ENCODE data around the gene ZNF722. TPM values are rescaled to one million over a fixed set of nuclear protein-coding genes. Genes with fewer than 3 reads are reported as not detected.
"Not testable (repeated sequence)": the region's sequence is repeated elsewhere in the genome, so short reads cannot be mapped to it uniquely, and the experiment has no call there.

Gene ZNF722
- not detected in 3 replicates for total RNA-seq
- long read RNA-seq, result 0 reads

DNA sequence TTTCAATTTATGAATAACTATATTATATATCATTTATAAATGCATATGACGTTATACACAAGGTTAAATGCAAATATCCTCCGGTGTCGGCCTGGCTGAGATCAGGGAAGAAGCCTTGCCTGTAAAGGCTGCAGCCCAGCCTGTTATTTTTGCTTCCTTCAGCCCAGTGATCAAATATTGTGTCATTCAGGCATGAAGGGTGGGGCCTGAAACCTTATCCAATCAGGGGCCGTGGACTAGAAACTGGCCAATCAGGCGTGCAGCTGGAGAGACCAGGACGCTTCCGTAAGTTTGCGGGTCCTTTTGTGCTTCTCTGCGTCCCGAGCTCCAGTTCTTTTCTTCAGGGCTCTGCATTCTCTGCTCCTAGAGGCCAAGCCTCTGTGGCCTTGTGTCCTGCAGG, at the start of gene ZNF722:
TSS of gene ZNF722 (plus strand) at position 301 of the 400 bp plus-strand sequence. CDS start 113 bp downstream, outside the sequence.
- TF ChIP-seq, protein P1, sequence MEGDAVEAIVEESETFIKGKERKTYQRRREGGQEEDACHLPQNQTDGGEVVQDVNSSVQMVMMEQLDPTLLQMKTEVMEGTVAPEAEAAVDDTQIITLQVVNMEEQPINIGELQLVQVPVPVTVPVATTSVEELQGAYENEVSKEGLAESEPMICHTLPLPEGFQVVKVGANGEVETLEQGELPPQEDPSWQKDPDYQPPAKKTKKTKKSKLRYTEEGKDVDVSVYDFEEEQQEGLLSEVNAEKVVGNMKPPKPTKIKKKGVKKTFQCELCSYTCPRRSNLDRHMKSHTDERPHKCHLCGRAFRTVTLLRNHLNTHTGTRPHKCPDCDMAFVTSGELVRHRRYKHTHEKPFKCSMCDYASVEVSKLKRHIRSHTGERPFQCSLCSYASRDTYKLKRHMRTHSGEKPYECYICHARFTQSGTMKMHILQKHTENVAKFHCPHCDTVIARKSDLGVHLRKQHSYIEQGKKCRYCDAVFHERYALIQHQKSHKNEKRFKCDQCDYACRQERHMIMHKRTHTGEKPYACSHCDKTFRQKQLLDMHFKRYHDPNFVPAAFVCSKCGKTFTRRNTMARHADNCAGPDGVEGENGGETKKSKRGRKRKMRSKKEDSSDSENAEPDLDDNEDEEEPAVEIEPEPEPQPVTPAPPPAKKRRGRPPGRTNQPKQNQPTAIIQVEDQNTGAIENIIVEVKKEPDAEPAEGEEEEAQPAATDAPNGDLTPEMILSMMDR (IDR thresholded peaks at IDR 0.05), result no peak
- no peak within 1 kb of the TSS for H3K27ac Mint-ChIP-seq (ENCODE audit: unreplicated experiment)

DNA sequence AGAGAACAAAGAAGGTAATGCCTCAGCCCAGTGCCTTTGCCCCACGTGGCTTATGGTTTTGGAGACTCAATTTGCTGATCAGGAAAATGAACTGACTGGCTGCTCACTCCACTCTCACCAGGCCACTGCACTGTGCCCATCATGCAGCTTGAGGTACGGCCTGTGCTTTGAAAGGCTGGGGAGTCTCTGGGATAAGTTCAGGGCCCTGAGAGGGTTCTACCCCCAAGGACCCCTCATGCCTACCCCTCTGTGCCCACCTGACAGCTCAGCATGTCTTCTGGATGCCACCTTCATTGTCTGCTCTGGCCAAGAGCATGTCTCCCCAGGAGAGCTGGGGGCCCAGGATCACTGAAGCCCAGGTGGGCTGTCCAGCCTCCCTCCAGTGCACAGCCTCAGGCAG, 45.5 kb upstream of the ZNF722 start:
- no peak for DNase-seq (ENCODE audit: low spot score)
- H3K9me3 Mint-ChIP-seq (ENCODE audit: low read depth), result peaks cover 62% of the 10 kb centered on the region

More for the DNA sequence above, at the start of gene ZNF722:
- Mint-ChIP-seq H3K9me3 (ENCODE audit: low read depth) (peaks cover 47% of the 10 kb centered on the region), H3K4me3 (ENCODE audit: unreplicated experiment) (no peak within 1 kb of the TSS), H3K27me3 (ENCODE audit: low read depth) (no peaks in the 10 kb centered on the region), H3K36me3 (ENCODE audit: low read depth) (peaks cover 3% of the 10 kb centered on the region), H3K4me1 (ENCODE audit: low read depth) (no peaks in the 10 kb centered on the region)
- no peak for DNase-seq (ENCODE audit: low spot score)

DNA sequence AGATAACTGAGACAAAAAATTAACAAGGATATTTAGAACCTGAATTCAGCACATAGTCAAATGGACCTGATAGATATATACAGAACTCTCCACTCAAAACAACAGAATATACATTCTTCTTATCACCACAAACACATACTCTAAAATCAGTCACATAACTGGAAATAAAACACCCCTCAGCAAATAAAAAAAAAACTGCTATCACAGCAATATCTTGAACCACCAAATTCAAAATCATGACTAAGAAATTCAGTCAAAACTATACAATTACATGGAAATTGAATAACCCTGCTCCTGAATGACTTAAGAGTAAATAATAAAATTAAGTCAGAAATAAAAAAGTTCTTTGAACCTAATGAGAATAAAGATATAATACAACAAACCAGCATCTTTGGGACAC, 30.0 kb upstream of the ZNF722 start:
- H3K27me3 Mint-ChIP-seq (ENCODE audit: low read depth), result no peaks in the 10 kb centered on the region
- no peak overlapping the region for H3K4me3 Mint-ChIP-seq (ENCODE audit: unreplicated experiment)
- peaks cover 37% of the 10 kb centered on the region for H3K9me3 Mint-ChIP-seq (ENCODE audit: low read depth)
- H3K4me1 Mint-ChIP-seq (ENCODE audit: low read depth), result no peaks in the 10 kb centered on the region
- TF ChIP-seq, protein P1 (IDR thresholded peaks at IDR 0.05), result no peak
- DNase-seq (ENCODE audit: low spot score), result no peak
- no peak overlapping the region for H3K27ac Mint-ChIP-seq (ENCODE audit: unreplicated experiment)
- H3K36me3 Mint-ChIP-seq (ENCODE audit: low read depth), result peaks cover 3% of the 10 kb centered on the region

More for the DNA sequence above, 45.5 kb upstream of the ZNF722 start:
- TF ChIP-seq, protein P1 (IDR thresholded peaks at IDR 0.05), result no peak
- Mint-ChIP-seq H3K4me3 (ENCODE audit: unreplicated experiment) (no peak overlapping the region), H3K27ac (ENCODE audit: unreplicated experiment) (no peak overlapping the region), H3K27me3 (ENCODE audit: low read depth) (no peaks in the 10 kb centered on the region), H3K36me3 (ENCODE audit: low read depth) (peaks cover 2% of the 10 kb centered on the region), H3K4me1 (ENCODE audit: low read depth) (no peaks in the 10 kb centered on the region)

DNA sequence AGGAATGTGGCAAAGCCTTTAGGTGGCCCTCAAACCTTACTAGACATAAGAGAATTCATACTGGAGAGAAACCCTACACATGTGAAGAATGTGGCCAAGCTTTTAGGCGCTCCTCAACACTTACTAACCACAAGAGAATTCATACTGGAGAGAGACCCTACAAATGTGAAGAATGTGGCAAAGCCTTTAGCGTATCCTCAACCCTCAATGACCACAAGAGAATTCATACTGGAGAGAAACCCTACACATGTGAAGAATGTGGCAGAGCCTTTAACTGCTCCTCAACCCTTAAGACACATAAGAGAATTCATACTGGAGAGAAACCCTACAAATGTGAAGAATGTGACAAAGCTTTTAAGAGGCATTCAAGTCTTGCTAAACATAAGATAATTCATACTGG, 16.8 kb downstream of the ZNF722 start:
- peaks cover 68% of the 10 kb centered on the region for H3K9me3 Mint-ChIP-seq (ENCODE audit: low read depth)
- H3K4me3 Mint-ChIP-seq (ENCODE audit: unreplicated experiment); H3K27ac Mint-ChIP-seq (ENCODE audit: unreplicated experiment); DNase-seq (ENCODE audit: low spot score); H3K4me1 Mint-ChIP-seq (ENCODE audit: low read depth); H3K27me3 Mint-ChIP-seq (ENCODE audit: low read depth): not testable (repeated sequence)
- H3K36me3 Mint-ChIP-seq (ENCODE audit: low read depth), result peaks cover 11% of the 10 kb centered on the region

DNA sequence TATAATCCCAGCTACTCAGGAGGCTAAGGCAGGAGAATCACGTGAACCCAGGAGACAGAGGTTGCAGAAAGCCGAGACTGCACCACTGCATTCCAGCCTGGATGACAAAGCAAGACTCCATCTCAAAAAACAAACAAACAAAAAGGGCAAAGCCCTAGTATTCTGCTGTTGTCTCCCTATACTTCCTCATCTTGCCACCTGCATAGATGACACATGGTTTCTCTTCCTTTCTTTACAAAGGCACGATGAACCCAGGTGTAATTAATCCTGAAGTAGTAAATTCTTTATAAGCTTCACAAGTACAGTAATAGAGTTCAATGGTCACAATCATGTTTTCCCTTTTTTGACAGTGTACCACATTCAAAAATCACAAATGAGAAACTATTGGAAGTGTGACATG, 36.7 kb downstream of the ZNF722 start:
- Mint-ChIP-seq H3K4me3 (ENCODE audit: unreplicated experiment) (no peak overlapping the region), H3K27me3 (ENCODE audit: low read depth) (no peaks in the 10 kb centered on the region), H3K4me1 (ENCODE audit: low read depth) (no peaks in the 10 kb centered on the region), H3K36me3 (ENCODE audit: low read depth) (peaks cover 3% of the 10 kb centered on the region), H3K9me3 (ENCODE audit: low read depth) (peaks cover 80% of the 10 kb centered on the region), H3K27ac (ENCODE audit: unreplicated experiment) (no peak overlapping the region)
- no peak for DNase-seq (ENCODE audit: low spot score)
- TF ChIP-seq, protein P1 (IDR thresholded peaks at IDR 0.05), result no peak

DNA sequence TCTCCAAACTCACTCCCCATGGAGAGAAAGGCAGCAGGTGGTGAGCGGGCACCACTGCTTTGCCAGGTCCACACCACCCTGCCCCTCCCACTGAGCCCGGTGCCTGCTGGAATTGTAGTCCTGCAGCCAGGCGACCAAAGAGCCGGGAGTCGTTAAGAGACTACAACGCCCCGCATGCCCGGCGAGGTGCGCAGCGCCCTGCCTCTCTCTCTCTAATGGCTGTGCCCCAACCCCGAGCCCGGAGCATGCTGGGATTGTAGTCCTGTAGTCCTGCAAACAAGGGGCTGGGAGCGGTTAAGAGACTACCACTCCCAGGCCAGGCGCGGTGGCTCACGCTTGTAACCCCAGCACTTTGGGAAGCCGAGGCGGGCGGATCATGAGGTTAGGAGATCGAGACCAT, 38.4 kb downstream of the ZNF722 start:
- peak; percentile 91 for DNase-seq (ENCODE audit: low spot score)
- TF ChIP-seq, protein P1 (IDR thresholded peaks at IDR 0.05), result no peak
- Mint-ChIP-seq H3K27me3 (ENCODE audit: low read depth) (no peaks in the 10 kb centered on the region), H3K27ac (ENCODE audit: unreplicated experiment) (no peak overlapping the region), H3K4me3 (ENCODE audit: unreplicated experiment) (no peak overlapping the region), H3K9me3 (ENCODE audit: low read depth) (peaks cover 72% of the 10 kb centered on the region), H3K4me1 (ENCODE audit: low read depth) (no peaks in the 10 kb centered on the region), H3K36me3 (ENCODE audit: low read depth) (peaks cover 3% of the 10 kb centered on the region)
